GM12873 (cell line): Measurements from ENCODE around the gene FOXC1.

ENCODE experiments used
- TF ChIP-seq, protein P1 (sequence below): IDR thresholded peaks from 2 replicates; pipeline ENCODE4 v1.5.1; 2012; ENCODE audit warnings: low read depth, mild to moderate bottlenecking, moderate library complexity, low read length, control low read depth; ENCODE audit not compliant: insufficient read depth; ENCODE audit errors: missing control alignments

The FOXC1 gene

DNA sequence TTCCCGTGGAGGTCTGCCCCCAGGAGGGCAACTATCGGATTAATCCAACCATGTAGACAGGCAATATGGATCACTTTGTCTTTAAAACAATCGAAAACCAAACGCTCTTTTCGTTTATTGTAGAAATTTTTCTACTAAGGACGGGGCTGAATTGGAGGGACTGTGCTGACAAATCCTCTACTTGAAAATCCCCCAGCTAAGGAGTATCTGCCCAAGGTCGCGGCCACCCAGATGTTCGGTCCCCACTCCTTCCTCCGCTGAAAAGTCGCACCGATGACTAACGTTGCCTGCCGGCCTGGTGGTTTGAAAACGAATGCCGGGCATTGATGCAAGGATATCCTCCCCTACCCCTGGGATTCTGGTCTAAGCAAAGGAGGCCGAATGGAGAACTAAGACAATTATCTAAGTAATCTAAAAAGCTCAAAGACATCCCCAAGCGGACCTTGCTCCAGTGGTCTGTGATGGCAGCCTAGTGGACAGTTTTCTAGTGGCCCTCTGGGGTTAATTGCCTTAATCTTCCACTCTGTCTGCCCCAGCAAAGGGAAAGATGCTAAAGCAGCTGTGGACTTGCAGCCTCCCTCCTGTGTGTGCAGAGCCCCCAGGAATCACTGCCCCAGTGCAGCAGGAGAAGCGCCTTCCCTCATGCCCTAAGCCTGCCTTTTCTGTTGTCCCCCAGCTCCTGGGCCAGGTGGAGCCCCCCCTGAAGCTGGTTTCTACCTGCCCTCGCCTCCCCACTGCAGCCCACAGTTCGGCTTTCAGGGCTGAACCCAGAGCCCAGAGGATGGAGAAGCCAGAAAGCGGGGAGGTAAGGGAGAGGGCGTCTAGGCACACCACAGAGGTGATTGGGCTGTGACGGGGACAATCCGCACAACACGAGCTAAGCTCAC lies 3.6 kb upstream of the FOXC1 start:
- TF ChIP-seq, protein P1, sequence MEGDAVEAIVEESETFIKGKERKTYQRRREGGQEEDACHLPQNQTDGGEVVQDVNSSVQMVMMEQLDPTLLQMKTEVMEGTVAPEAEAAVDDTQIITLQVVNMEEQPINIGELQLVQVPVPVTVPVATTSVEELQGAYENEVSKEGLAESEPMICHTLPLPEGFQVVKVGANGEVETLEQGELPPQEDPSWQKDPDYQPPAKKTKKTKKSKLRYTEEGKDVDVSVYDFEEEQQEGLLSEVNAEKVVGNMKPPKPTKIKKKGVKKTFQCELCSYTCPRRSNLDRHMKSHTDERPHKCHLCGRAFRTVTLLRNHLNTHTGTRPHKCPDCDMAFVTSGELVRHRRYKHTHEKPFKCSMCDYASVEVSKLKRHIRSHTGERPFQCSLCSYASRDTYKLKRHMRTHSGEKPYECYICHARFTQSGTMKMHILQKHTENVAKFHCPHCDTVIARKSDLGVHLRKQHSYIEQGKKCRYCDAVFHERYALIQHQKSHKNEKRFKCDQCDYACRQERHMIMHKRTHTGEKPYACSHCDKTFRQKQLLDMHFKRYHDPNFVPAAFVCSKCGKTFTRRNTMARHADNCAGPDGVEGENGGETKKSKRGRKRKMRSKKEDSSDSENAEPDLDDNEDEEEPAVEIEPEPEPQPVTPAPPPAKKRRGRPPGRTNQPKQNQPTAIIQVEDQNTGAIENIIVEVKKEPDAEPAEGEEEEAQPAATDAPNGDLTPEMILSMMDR, result no peak

DNA sequence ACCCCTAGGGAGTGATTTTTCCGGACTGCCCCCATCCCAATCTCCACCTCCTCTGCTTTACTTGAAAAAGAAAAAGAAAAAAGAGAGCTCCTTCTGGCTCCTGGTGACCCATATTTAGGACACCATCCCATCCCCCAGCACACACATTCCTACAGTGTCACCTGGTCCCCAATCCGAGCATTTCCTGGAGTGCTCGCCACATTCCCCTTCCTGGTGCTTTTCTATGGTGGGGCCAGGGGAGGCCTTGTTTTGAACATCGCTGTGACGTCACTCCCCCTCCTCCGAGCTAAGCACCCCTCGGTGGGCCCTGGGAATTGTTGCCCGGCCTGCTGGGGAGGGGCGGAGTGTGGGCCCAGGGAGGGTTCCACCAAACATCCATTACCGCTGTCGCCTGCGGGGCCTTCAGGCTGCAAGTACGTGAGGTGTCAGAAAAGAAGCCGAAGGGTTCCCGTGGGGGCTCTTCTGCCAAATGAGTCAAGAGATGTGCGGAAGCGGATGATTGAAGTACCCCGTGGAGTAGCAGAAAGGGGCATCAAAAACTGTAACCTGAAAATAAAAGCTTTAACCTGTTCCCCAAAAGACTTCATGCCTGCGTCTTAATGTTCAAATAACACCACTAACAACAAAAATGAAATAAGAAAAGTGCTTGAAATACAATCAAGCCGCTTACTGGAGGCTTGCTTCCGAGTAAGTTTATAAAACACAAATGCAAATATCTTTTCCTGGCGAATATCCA lies 2.8 kb upstream of the FOXC1 start:
- TF ChIP-seq, protein P1, result no peak

GRCh38 chr6:1607516-1608221 lies 2.0 kb upstream of the FOXC1 start:
- TF ChIP-seq, protein P1, result no peak

- TF ChIP-seq, protein P1, result no peak
Measured at GRCh38 chr6:1608222-1609040, 1.3 kb upstream of the FOXC1 start.

- TF ChIP-seq, protein P1, result no peak
Measured at GRCh38 chr6:1609041-1609647, 571 bp upstream of the FOXC1 start.

DNA sequence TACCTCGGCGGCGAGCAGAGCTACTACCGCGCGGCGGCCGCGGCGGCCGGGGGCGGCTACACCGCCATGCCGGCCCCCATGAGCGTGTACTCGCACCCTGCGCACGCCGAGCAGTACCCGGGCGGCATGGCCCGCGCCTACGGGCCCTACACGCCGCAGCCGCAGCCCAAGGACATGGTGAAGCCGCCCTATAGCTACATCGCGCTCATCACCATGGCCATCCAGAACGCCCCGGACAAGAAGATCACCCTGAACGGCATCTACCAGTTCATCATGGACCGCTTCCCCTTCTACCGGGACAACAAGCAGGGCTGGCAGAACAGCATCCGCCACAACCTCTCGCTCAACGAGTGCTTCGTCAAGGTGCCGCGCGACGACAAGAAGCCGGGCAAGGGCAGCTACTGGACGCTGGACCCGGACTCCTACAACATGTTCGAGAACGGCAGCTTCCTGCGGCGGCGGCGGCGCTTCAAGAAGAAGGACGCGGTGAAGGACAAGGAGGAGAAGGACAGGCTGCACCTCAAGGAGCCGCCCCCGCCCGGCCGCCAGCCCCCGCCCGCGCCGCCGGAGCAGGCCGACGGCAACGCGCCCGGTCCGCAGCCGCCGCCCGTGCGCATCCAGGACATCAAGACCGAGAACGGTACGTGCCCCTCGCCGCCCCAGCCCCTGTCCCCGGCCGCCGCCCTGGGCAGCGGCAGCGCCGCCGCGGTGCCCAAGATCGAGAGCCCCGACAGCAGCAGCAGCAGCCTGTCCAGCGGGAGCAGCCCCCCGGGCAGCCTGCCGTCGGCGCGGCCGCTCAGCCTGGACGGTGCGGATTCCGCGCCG lies 994 bp downstream of the FOXC1 start:
- TF ChIP-seq, protein P1, result no peak
